NCI-H446 treated with DMSO at 0.1 percent for 48 hours (cell line): ENCODE measurements around the gene TMBIM1.

Source experiments
- DNase-seq: peaks from one replicate; lab custom pipeline; 2025; lab: John Stamatoyannopoulos, UW

The TMBIM1 gene, protein sequence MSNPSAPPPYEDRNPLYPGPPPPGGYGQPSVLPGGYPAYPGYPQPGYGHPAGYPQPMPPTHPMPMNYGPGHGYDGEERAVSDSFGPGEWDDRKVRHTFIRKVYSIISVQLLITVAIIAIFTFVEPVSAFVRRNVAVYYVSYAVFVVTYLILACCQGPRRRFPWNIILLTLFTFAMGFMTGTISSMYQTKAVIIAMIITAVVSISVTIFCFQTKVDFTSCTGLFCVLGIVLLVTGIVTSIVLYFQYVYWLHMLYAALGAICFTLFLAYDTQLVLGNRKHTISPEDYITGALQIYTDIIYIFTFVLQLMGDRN

DNA sequence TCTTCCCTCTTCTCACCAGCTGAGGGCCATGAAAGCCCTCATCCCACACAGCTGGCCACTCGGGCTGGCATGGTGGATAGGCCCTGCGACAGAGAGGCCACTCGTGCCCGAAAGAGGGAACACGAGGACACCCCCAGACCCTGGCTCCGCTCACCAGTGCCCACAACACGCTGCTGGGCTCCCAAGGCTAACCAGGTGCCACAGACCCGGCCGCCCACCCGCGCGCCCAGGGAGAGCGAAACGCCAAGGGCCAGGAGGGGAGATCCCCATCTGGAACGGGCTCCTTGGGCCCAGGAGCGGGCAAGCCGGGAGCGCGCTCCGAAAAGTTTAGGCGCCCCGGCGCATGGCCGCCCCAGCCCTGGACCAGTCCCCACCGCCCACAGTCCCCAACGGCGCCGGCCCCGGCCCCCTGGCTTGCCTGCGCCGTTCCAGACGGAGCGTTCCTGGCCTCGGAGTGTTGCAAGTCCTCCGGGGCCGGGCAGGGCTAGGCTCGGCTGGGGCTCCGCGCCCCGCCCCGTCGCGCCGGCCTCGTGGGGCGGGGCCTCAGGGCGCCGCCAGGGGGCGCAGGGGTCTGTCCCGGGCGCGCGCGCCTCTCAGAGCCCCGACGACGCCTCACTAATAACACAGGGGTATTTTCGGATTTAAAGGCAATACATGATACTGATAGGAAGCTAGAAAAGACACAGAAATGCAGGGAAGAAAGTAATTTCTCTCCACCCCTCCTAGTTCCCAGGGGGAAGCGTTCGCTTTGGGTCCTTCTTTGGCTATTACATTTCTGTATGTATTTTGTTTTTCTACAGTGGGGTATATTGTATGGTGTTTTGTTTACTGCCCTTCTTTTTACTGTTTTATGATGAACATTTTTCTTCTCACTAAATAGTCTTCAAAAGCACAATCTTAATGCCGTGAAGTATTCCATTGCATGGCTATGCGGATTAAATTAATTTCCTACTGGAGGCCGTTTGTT is at the start of gene TMBIM1:
Gene TMBIM1 (minus strand): TSS at position 456 of the 967 bp plus-strand sequence. CDS start 10,362 bp downstream, outside the sequence.
- no peak for DNase-seq

DNA sequence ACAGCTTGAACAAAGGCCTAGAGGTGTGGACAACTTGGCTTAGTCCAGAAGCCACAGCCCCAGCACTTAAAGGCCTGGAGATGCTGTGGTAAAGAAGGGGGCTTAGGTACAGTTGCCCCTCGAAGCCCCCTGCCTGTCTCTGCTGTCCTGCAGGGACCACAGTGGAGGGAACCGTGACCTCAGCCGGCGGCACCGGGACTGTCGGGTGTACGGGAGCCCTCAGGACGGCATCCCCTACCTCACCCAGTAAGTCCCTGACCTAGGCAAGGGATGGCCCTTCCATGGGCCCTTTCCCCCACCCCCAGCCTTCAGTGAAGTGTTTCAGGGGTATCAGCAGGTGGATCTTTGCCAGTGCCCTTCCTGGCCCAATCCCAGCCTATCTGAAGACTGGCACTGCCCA is 49.1 kb upstream of the TMBIM1 start:
- DNase-seq, result no peak

DNA sequence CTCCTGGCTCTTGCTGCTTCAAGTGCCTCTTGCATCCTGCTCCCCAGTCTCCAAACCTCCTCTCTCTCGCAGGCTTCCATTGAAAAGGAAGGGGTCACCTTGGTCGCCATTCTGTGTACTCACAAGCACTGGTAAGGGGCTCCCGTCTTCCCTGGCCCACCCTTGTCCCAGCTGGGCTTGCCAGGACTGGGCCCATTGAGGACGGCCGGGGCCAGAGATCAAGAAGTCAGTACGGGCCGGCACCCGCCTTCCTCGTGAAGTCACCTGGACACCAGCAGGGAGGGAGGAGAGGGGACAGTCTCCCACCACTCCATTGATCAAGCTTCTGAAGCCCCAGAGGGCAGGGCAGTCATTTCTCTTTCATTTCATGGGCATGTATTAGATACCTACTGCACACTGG is 48.4 kb upstream of the TMBIM1 start:
- no peak for DNase-seq

DNA sequence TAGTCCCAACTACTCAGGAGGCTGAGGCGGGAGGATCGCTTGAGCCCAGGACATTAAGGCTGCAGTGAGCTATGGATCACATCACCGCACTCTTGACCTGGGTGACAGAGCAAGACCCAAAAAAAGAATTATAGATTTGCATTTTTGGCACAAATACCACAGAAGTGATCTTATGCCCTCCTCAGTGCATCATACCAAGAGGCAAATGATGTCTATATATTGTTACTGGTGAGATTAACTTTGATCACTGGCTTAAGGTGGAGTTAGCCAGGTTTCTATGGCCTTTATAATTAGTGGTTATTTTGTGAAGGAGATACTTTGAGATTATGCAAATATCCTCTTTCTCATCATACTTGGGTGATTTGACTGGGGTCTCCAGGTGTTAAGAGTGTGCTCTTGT is 42.2 kb upstream of the TMBIM1 start:
- no peak for DNase-seq

DNA sequence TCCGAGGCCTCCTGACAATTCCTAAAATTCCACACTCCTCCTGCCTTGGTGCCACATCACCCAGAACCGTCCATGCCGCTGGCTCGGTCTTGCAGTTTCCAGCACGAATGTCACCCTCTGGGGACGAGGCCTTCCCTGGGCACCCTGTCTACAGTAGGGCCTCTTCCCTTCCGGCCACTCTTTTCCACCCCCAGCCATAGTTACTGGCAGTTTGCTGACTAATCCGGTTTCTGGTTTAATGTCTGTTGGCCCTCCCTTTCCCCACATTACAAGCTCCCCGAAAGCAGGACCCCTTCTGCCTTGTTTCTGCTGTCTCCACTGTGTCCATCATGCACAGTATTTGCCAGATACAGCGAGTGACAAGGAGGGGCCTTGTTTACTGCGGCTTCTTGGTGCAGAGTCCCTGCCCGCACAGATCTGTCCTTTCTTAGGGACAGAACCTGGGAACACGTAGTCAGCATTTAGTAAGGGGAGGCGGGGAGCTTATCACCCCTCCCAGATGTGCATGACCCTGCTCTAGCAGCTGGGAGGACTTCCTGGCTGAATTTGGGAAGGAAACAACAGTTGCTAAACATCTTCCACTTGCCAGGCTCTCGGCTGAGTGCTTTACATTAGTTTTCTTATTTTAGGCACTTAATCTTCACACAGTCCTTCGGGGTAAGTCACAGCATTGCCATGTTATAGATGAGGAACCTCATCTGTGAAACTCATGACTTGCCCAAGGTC is 40.8 kb upstream of the TMBIM1 start:
- no peak for DNase-seq

DNA sequence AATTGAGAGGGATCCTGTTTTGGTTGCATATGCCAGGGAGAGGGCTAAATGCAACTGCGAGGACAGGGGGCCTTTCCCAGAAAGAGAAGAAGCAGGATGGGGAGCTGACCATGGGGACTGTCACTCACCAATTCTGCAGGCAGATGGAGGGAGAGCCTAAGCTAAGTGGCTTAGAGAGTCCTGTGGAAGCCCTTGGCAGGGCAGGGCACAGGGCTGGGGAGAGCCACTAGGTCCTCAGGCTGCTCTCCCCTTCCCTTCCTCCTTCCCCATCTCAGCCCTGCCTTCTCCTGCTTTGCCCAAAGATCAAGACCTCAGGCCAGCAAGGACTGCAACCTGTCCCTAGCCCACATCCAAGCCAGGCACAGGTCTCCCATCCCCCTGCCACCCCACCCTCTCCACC is 40.0 kb upstream of the TMBIM1 start:
- DNase-seq, result no peak

DNA sequence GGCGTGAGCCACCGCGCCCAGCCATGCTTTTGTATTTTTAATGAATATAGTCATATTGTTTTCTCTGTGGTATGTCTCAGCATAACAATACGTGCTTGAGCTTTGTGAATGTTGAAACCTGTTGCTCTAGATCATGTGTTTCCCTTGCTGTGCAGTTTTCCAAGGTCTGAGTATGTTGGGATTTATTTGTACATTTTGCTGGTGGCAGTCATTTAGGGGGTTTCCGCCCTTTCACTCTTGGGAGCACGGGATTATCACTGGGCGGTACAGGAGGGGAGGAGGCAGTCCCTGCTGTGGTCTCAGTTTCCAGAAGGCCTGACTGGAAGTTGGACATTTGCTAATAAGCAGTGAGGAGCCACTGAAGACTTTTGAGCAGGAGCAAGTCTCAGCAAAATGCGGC is 39.4 kb upstream of the TMBIM1 start:
- DNase-seq, result no peak

DNA sequence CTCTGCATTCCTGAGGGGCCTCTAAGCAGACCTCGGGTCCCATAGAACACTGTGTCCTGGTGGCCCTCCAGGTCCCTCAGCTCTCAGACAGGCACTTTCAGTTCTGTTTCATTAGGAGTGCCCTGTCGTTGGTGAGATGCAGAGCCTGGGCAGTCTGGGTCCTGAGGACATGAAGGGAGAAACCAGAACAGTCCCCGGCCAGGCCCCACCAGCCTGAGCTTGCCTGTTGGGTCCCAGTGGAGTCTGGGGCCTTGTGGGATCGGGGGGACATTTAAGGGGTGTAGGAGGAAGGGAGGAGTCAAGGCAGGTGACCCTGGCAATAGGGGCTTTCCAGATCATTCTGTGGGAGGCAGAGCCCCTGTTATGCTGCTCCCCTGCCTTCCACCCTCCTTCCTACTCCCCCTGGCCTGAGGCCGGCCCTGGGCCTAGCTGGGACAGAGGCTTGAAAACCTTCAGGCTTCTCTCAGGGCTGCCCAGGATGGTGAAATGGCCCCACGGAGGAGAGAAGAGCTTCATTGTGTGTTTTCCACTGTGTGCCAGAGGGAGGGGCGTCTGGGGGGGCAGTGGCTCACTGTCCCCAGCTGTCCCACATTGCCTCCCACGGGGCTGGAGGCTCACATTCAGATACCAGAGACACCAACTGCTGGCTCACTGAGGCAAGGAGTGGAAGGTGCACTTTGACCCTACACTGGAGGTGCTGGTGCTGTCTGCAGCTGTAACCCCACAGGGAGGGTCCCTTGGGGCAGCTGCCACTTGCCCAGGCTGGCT is 37.7 kb upstream of the TMBIM1 start:
- DNase-seq, result no peak

DNA sequence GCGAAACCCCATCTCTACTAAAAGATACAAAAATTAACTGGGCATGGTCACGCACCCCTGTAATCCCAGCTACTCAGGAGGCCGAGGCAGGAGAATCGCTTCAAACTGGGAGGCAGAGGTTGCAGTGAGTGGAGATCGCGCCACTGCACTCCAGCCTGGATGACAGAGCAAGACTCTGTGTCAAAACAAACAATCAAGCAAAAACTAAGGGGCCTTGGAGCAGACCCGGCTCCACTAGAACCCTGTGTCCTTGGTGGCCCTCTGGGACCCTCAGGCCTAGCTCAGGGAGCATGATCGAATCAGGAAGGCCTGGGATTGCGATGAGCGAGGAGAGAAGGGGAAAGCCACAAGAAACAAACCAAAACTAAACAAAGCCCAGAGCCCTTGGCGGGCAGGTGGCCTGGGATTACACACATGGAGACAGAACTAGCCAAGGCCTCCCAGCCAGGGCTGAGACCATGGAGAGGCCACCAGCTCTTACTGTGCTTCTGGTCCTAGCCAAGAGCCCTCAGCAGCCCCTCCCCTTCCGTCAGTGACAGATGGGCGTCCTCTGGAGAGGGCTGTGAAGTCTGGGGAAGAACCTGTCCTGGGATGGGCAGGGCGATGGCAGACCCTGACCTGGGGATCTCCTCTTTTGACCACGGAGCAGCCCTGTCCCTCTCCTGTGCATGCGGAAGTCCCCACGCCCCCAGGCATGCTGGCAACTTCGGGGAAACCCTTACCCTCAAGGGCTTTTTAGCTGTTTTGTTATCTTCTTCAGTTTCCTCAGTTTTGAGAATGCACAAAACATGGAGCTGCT is 36.9 kb upstream of the TMBIM1 start:
- DNase-seq, result no peak

DNA sequence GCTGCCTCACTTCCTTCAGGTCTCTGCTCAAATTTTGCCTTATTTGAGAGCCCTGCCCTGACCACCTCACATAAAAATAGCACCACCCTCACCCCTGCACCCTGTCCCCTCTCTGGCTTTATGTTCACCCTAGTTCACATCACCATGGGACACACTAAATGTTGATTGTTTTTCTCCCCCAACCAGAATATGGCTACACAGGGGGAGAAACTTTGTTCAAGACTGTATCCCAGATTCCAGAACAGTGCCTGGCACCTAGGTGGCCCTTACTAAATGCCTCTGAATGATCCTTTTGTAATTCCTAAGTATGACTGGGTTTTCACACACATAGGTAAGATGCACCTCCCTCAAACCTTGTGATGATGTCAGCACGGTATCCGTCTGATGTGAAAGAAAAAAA is 36.0 kb upstream of the TMBIM1 start:
- no peak for DNase-seq

DNA sequence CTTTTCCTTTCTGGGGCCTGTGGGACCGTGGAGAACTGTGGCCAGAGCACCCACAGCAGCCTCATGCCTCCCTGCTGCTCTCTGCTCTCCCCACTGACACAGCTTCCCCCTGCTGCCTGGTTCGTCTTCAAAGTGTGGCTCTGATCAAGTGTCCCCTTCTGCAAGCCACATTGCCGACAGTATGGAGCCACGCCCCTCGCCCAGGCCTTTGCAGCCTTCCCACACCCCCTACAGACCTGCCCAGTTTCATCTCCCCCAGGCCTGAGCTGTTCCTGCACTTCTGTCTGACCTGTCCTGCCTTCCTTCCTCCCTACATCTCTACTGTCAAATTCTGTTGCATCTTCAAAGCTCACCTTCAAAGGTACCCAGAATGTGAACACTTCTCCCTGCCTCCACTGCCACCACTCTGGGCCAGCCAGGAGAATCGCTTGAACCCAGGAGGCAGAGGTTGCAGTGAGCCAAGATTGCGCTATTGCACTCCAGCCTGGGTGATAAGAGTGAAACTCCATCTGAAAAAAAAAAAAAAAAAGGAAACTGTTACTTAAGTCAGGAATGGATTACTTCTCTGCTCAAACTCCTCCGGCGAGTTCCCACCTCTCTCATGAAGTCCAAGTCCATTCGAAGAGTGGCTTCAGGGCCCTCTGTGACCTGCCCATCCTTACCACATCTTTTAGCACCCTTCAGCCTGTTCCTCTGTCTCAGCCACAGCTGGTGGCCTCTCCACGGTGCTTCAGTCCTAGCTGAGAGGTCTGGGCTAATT is 35.3 kb upstream of the TMBIM1 start:
- no peak for DNase-seq

DNA sequence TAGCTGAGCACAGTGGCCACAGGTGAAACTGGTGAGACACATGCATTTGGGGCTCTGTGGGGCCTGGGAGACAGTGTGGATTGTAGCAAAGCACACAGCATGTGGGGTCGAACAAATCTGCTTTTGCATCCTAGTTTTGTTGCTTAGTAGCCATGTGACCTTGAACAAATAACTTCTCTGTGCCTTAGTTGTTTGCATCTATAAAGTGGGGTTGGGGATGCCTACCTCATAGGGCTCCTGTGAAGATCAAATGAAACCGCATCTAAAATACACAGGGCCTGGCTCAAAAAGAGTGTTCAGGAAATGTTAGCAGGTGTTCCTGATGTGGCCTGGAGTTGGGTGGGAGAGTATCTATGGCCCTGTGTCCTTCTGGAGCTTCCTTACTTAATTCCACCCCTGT is 34.0 kb upstream of the TMBIM1 start:
- no peak for DNase-seq

DNA sequence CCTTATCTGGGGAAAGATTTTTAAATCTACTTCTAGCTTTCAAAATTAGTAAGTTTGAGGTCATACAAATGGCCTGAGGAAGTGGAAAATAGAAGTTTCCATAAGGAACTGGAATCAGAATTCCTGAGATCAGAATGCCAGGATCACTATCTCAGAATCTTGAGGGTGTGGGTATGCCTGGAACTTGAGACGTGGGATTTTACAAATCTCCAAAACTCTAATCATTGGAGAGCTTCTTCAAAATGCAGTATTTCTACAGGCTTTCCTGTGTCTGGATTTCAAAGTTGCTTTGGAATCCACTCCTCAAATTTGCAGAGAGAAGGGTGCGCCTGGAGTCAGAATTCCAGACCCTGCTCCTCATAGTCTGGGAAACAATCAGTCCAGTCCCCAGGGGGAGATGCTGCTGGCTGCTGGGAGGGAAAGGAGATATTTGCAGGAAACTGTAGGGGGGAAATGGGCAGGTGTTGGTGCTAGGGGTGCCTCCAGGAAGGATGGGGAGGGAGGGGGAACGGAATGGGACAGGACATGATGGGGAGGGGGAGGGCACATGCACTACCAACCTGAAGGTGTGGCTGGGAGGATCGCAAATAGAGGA is 33.4 kb upstream of the TMBIM1 start:
- no peak for DNase-seq

DNA sequence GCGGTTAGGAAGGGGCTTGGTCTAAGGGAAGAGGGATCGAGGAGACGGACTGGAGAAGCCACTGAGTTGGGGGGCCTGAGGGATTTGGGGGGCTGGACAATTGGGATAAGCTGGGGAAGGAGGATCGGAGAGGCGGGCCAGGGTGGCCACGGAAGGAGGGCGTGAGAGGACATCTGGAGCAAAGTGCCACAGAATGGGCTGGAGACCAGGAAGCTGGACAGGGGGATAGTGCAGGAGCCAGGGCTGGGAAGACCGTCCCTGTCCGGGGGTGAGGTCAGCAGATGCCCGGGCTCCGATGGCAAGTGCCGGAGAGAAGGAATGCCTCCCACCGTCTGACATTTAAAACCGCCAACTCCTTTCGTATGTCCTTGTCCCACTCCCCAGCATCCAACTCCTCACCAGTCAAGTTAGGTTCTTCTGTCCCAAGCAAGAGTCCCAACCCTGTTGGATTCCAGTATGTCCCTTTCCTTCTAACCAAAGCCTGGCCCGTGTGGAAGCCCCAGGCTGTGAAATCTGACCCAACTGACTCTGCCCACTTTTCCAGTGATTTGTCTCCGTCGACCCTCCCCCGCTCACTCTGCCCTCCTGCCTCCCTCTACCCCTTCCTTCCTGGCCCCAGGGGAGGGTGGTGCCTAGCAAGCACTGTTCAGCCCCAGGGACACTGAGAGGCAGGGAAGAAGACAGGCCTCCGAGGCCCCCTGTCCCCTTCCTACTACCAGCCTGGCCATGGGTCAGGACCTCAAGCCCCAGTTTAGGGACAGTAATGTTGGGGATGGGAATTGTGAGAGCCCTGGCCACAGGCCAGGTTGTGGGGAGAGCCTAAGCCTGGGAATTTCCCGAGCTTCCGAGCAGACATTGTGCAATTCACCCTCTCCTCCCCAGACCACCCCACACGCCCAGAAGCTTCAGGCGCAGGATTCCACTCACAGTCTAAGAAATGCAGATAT is 31.5 kb upstream of the TMBIM1 start:
- DNase-seq, result no peak

DNA sequence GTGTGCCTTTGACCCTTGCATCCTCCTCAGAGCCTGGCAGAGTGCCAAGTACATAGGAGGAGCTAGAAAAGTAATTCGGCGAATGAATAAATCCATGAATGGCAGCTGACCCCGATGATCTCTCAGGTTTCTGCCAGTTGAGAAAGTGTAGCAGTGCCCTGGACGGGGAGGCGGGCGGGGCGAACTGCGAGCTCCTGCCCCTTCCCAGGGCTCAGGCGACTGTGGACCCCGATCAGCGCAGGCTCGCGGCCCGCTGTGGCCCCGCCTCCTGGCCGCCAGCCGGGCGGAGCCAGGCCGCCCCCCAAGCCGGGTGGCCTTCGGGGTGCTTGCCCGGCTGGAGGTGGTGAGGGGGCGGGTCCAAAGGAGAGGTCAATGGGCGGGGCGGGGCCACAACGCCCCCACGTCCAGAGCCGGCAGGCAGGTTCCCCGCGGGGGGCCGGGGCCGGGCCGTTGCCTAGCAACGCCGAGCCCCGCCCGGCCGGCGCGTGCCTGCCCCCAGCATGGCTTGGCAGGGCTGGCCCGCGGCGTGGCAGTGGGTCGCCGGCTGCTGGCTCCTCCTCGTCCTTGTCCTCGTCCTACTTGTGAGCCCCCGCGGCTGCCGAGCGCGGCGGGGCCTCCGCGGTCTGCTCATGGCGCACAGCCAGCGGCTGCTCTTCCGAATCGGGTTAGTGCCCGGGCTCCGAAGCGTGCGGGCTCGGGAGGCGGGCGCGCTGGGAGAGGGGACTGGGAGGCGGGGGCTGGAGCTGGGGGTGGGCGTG is 30.6 kb upstream of the TMBIM1 start:
- DNase-seq, result peak; percentile 23

DNA sequence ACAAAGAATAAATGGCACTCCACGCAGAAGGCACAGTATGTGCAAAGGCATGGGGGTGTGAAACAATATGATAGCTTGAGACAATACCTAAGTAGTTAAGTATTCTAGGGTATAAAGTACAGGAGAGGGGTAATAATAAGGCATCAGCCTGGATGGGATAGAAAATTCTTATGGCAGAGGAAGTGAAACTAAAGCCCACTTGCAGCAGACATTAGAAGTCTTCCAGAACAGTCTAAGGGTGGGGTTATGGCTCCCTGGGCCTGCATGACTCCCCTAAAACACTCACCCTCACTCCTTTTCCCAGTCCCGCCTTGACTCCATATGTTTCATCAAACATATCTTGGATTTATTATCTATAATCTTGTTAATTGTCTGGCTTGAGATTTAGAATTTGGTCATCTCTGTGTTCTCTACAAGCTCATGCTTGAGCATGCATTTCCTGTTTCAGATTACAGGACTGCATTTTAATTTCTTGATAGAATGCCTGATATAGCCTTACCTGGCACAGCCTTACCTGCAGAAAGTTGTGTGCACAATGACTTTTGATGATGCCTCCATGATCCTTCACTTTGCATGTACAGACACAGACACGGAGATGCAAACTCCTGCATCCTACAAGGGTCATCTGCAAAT is 28.5 kb upstream of the TMBIM1 start:
- no peak for DNase-seq

DNA sequence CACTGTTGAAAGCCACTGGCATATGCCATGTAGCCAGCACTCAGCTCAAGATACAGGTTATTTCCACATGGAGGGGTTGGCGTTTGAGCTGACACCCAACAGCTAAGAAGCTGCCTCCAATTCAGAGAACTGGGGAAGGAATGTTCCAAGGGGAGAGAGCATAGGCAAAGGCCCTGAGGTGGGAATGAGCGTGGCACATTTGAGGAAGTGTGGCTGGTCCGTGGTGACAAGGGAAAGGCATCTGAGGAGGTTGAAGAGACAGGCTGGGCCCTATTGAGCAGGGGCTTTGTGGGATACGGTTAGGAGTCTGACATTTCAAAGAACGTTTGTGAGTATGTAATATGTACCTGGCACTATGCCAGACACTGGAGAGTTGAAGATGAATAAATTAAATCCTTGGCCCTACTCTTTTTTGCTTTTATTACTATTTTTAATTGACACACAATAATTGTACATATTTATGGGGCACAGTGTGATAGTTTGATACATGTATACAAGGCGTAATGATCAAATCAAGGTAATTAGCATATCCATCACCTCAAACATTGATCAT is 27.6 kb upstream of the TMBIM1 start:
- no peak for DNase-seq
